HepG2 (cell line): ENCODE data around the gene UQCRC1. TPM values are rescaled to one million over a fixed set of nuclear protein-coding genes. Genes with fewer than 3 reads are reported as not detected.

Experiments
- CREB3 ChIP-seq: sonication (generic); formaldehyde crosslinking; IDR thresholded peaks from 2 replicates; pipeline ENCODE4 v1.5.0; 2020; ENCODE audit warnings: missing genetic modification reagents
- ETS1 ChIP-seq: sonication (generic); formaldehyde crosslinking; IDR thresholded peaks from 2 replicates; pipeline ENCODE4 v1.4.0; 2020; ENCODE audit warnings: missing genetic modification reagents
- HIVEP1 ChIP-seq: sonication (generic); formaldehyde crosslinking; IDR thresholded peaks from 2 replicates; pipeline ENCODE4 v1.4.0; 2020; ENCODE audit warnings: mild to moderate bottlenecking, missing genetic modification reagents
- HNF4G ChIP-seq, 2 experiments: sonication (generic) in 1 of 2; formaldehyde crosslinking in 1 of 2; IDR thresholded peaks; 2 replicates each; pipeline versions ENCODE4 v1.4.0 to v1.6.1; 2011 to 2020; ENCODE audit warnings: borderline replicate concordance in 2 of 2, low read depth in 2 of 2, mild to moderate bottlenecking in 2 of 2, low read length in 1 of 2, missing genetic modification reagents in 1 of 2, moderate library complexity in 1 of 2
- KAT8 ChIP-seq: IDR thresholded peaks from 2 replicates; pipeline ENCODE4 v1.6.1; 2016; ENCODE audit warnings: missing genetic modification reagents, missing compliant biosample characterization
- NCOA2 ChIP-seq: sonication (generic); formaldehyde crosslinking; IDR thresholded peaks from 2 replicates; pipeline ENCODE4 v1.8.0; 2022; ENCODE audit warnings: inconsistent platforms
- NFE2L1 ChIP-seq: sonication (generic); formaldehyde crosslinking; IDR thresholded peaks from 2 replicates; pipeline ENCODE4 v1.4.0; 2020; ENCODE audit warnings: missing genetic modification reagents, mild to moderate bottlenecking, borderline replicate concordance
- NR1H2 ChIP-seq: sonication (generic); formaldehyde crosslinking; IDR thresholded peaks from 2 replicates; pipeline ENCODE4 v1.8.1; 2022; ENCODE audit warnings: low read depth, missing genetic modification reagents, borderline replicate concordance
- NRL ChIP-seq: sonication (generic); formaldehyde crosslinking; IDR thresholded peaks from 2 replicates; pipeline ENCODE4 v1.5.0; 2020; ENCODE audit warnings: missing genetic modification reagents, mild to moderate bottlenecking, moderate library complexity, borderline replicate concordance
- SP5 ChIP-seq: IDR thresholded peaks from 2 replicates; pipeline ENCODE4 v1.6.1; 2016; ENCODE audit warnings: low read depth, borderline replicate concordance
- ZFP62 ChIP-seq: sonication (generic); formaldehyde crosslinking; IDR thresholded peaks from 2 replicates; pipeline ENCODE4 v1.4.0; 2020; ENCODE audit warnings: missing genetic modification reagents
- ZFP91 ChIP-seq: sonication (generic); formaldehyde crosslinking; IDR thresholded peaks from 2 replicates; pipeline ENCODE4 v1.9.0; 2022; ENCODE audit warnings: missing genetic modification reagents, mild to moderate bottlenecking, borderline replicate concordance
- ZNF343 ChIP-seq: sonication (generic); formaldehyde crosslinking; IDR thresholded peaks from 2 replicates; pipeline ENCODE4 v1.4.0; 2020; ENCODE audit warnings: mild to moderate bottlenecking, missing genetic modification reagents
- ZNF782 ChIP-seq: sonication (generic); formaldehyde crosslinking; IDR thresholded peaks from 2 replicates; pipeline ENCODE4 v1.4.0; 2020; ENCODE audit warnings: missing genetic modification reagents, mild to moderate bottlenecking, borderline replicate concordance
- ZNF83 ChIP-seq: sonication (generic); formaldehyde crosslinking; IDR thresholded peaks from 2 replicates; pipeline ENCODE4 v1.4.0; 2020; ENCODE audit warnings: missing genetic modification reagents, mild to moderate bottlenecking, borderline replicate concordance
- ZSCAN21 ChIP-seq: sonication (generic); formaldehyde crosslinking; IDR thresholded peaks from 2 replicates; pipeline ENCODE4 v1.8.0; 2022; ENCODE audit warnings: mild to moderate bottlenecking, missing genetic modification reagents, moderate library complexity, borderline replicate concordance
- ZZZ3 ChIP-seq: sonication (generic); formaldehyde crosslinking; IDR thresholded peaks from 2 replicates; pipeline ENCODE4 v1.4.0; 2020; ENCODE audit warnings: missing genetic modification reagents, mild to moderate bottlenecking, borderline replicate concordance
- polyA plus RNA-seq, 8 experiments: library from polyadenylated mRNA; depleted of rRNA in 3 of 8; stranded (reverse) in 7 of 8; unstranded in 1 of 8; fragments of >200 nt; fragmentation: Illumina TruSeq in 4 of 8; extraction: Trizol in 4 of 8; gene quantifications; 2 replicates each; pipeline versions ENCODE4 v1.2.1 to v1.2.3, GENCODE V29; 2011 to 2016; ENCODE audit warnings: low read depth in 4 of 8, missing spikeins in 1 of 8, mixed read lengths in 1 of 8; ENCODE audit not compliant: insufficient read depth in 1 of 8
- total RNA-seq, 5 experiments: library from RNA; depleted of rRNA; stranded (reverse); fragments of >200 nt; fragmentation: Illumina TruSeq; extraction: Trizol; gene quantifications; 2 replicates each; pipeline ENCODE4 v1.2.3, GENCODE V29; 2016; ENCODE audit warnings: low read depth in 1 of 5
- TF ChIP-seq, protein P1 (sequence below): sonication (generic); formaldehyde crosslinking; IDR thresholded peaks from 2 replicates; pipeline ENCODE4 v1.8.0; 2022; ENCODE audit warnings: mild to moderate bottlenecking, missing genetic modification reagents; ENCODE audit not compliant: insufficient replicate concordance
- TF ChIP-seq, protein P2 (sequence below): sonication (generic); formaldehyde crosslinking; IDR thresholded peaks from 2 replicates; pipeline ENCODE4 v1.8.0; 2022; ENCODE audit warnings: mild to moderate bottlenecking, missing genetic modification reagents, moderate library complexity
- TF ChIP-seq, protein P3 (sequence below): sonication (generic); formaldehyde crosslinking; conservative IDR thresholded peaks from 2 replicates; pipeline ENCODE4 v1.4.0; 2020; ENCODE audit warnings: missing genetic modification reagents

UQCRC1 gene
- total and polyA plus RNA-seq, 2 of the 13 experiments (the other 11 are each of a cell fraction or from before 2014, with no cell fraction given), result 316 to 680 TPM

DNA sequence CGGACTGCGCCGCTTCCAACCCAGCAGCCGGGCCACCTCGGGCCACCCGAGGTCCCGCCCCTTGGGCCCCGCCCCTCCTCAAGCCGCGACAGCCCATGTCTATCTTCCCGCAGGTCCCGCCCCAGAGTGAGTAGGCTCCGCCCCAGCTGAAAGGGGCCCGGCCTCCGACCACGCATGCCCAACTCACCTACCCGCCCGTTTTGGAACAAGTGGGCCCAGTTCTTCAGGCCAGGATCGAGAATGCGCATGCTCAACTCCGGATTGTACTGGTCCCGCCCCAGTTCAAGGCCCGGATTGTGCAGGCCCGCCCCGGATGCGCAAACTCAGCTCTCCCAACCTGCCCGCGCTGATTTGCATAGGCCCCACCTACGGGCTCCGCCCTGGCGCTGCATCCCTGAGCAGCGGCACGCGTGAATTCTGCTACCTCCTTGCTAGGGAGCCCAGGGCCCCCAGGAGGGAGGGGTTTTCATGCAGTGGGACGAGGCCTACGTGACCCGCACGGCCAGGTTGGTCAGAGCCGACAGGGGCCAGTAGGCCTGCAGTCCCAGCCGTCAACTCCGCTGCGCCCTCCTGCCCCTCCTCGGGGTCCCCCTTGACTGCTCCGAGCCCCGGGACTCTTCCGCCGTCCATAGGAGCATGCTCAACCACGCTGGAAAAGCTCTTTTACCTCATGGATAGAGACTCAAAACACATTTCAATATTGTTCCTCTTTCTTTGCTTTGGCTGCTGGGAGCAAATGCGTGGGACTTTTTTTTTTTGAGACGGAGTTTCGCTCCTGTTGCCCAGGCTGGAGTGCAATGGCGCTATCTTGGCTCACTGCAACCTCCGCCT is 52.4 kb downstream of the UQCRC1 start, which contains the start of gene PFKFB4 (continued):
- TF ChIP-seq ZFP91 (CRISPR knock-in tag) (peak; percentile 80; the same call in 1 of the 2 replicates), ZSCAN21 (CRISPR knock-in tag) (no peak; the same call in 1 of the 2 replicates), NR1H2 (CRISPR knock-in tag) (no peak), ZNF343 (CRISPR knock-in tag) (no peak; the same call in 1 of the 2 replicates), CREB3 (CRISPR knock-in tag) (0 out of 2 replicates have a peak, but pooled peaks have one; percentile 38), HIVEP1 (CRISPR knock-in tag) (peak; percentile 68), ZNF83 (CRISPR knock-in tag) (no peak), NCOA2 (peak; percentile 67; the same call in 1 of the 2 replicates), NRL (CRISPR knock-in tag) (peak; percentile 37; the same call in 1 of the 2 replicates), SP5 (CRISPR knock-in tag) (peak; percentile 99), ETS1 (CRISPR knock-in tag) (no peak), ZZZ3 (CRISPR knock-in tag) (no peak; the same call in 1 of the 2 replicates), KAT8 (peak; percentile 76), ZNF782 (CRISPR knock-in tag) (no peak), ZFP62 (CRISPR knock-in tag) (no peak), NFE2L1 (no peak), HNF4G (IDR thresholded peaks at IDR 0.05; ENCODE audit: borderline replicate concordance, low read depth, low read length) (0 out of 2 replicates have a peak, but pooled peaks have one; percentile 8), HNF4G (CRISPR knock-in tag; IDR thresholded peaks at IDR 0.05; ENCODE audit: borderline replicate concordance, low read depth) (no peak)
- TF ChIP-seq, protein P1, sequence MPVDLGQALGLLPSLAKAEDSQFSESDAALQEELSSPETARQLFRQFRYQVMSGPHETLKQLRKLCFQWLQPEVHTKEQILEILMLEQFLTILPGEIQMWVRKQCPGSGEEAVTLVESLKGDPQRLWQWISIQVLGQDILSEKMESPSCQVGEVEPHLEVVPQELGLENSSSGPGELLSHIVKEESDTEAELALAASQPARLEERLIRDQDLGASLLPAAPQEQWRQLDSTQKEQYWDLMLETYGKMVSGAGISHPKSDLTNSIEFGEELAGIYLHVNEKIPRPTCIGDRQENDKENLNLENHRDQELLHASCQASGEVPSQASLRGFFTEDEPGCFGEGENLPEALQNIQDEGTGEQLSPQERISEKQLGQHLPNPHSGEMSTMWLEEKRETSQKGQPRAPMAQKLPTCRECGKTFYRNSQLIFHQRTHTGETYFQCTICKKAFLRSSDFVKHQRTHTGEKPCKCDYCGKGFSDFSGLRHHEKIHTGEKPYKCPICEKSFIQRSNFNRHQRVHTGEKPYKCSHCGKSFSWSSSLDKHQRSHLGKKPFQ, result peak; percentile 70
- TF ChIP-seq, protein P2, sequence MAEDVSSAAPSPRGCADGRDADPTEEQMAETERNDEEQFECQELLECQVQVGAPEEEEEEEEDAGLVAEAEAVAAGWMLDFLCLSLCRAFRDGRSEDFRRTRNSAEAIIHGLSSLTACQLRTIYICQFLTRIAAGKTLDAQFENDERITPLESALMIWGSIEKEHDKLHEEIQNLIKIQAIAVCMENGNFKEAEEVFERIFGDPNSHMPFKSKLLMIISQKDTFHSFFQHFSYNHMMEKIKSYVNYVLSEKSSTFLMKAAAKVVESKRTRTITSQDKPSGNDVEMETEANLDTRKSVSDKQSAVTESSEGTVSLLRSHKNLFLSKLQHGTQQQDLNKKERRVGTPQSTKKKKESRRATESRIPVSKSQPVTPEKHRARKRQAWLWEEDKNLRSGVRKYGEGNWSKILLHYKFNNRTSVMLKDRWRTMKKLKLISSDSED (CRISPR knock-in tag), result no peak
- TF ChIP-seq, protein P3, sequence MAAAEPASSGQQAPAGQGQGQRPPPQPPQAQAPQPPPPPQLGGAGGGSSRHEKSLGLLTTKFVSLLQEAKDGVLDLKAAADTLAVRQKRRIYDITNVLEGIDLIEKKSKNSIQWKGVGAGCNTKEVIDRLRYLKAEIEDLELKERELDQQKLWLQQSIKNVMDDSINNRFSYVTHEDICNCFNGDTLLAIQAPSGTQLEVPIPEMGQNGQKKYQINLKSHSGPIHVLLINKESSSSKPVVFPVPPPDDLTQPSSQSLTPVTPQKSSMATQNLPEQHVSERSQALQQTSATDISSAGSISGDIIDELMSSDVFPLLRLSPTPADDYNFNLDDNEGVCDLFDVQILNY (CRISPR knock-in tag), result no peak
